ENCODE data around the gene ARID1B. TPM values are rescaled to one million over a fixed set of nuclear protein-coding genes. Genes with fewer than 3 reads are reported as not detected.

ARID1B gene
- total RNA-seq, 1 donor from 2014 or later, result 46.4 TPM

DNA sequence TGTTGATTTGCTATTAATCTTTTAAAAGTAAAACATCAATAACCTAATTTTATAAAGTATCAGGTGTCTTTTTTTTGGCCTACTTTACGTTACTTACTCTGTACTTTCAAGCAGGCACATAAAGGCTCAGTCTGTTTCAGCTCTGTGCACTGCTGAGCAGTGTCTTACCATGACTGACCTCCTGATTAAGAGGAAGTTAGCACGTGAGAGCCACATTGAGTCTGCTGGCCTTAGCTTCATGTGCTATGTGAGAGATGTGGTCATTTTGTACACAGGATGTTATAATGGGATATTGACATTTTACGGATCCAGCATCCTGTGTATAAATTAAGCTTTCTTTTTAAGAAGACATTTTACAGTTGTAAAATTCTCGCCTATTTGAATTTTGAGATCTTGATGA is 31.9 kb downstream of the ARID1B start:
- intact Hi-C loops (cut with DNase I), result no loop called here
- no peak for DNase-seq (ENCODE audit: missing footprints)

DNA sequence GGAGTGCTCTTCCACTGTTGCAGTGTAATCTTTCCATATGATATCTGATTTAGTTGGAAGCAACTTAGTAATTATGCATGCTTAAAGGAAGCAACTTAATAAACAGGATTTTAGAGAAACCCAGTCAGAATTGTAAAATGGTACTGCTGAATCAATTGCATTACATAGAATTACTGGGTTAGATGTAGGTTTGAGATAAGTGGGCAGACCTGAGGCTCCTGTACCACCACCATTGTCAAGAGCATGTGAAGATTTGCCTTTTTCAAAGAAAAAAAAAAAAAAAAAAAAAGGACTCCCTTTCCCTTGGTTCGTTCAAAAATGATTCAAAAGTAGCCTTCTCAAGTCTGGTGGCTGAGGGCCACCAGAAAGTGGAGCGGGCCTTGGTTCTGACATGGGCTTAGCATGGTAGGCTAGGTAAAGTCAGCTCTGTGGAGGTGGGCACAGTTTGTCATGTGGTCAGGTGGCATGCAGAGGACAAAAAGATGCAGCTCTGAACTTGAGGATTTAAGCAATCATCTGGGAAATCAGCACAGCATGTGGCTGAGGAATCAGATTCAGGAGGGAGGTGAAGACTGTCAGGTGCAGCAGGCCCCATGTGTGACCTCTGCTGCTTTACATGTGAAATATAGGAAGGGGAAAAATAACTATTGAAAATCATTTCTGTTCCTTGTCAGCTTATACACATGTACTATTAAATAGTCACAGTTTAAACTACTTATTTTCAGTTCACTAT is 32.4 kb downstream of the ARID1B start:
- DNase-seq (ENCODE audit: missing footprints) (no peak), ATAC-seq (no peak)
- intact Hi-C loops (cut with DNase I), result loop anchor here (2.0 kb wide), 1 partner anchor 19 kb away; no protein-coding TSS in a partner anchor

More for the DNA sequence above, 31.9 kb downstream of the ARID1B start:
- ATAC-seq, result peak; percentile 85

DNA sequence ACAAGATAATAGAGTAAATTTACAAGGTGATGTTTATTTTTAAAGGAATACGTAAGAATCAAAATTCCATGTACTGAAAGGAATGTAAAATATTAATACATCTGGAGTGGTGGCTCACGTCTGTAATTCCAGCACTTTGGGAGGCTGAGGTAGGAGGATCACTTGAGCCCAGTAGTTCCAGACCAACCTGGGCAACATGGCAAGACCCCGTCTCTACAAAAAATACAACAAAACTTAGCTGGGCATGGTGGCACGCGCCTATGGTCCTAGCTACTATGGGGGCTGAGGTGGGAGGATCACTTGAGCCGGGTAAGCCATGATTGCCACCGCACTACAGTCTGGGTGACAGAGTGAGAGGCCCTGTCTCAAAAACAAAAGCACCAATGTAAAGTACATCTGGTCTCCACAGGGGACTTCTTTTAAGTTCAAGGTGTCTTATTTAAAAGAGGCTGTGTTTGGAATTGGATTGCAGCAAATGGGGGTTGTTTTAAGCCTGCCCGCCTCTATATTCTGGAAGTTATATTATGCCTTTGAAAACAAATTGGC is 36.9 kb downstream of the ARID1B start:
- intact Hi-C loops (cut with DNase I), result no loop called here
- DNase-seq (ENCODE audit: missing footprints) (no peak), ATAC-seq (no peak)

DNA sequence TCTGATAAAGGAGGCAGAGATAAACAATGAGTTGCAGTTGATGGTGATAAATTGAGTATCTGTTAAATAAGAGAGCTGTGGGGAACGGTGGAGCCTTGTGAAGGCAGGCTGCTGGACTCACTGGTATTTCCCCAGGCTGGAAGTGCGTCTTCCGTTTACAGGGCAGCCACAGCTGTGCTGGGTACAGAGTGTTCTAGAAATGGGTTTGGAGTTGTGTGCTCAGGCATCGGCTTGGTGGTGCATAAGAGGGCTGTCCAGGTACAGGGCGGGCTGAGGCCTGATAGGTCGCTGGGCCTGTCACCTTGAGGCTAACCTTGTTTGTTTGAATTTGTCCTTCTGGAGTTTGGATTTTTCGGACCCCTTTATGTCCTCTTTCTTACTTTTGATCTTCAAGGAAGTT is 39.3 kb downstream of the ARID1B start:
- DNase-seq (ENCODE audit: missing footprints), result peak; percentile 72
- ATAC-seq, result peak; percentile 86
- intact Hi-C loops (cut with DNase I), result no loop called here

DNA sequence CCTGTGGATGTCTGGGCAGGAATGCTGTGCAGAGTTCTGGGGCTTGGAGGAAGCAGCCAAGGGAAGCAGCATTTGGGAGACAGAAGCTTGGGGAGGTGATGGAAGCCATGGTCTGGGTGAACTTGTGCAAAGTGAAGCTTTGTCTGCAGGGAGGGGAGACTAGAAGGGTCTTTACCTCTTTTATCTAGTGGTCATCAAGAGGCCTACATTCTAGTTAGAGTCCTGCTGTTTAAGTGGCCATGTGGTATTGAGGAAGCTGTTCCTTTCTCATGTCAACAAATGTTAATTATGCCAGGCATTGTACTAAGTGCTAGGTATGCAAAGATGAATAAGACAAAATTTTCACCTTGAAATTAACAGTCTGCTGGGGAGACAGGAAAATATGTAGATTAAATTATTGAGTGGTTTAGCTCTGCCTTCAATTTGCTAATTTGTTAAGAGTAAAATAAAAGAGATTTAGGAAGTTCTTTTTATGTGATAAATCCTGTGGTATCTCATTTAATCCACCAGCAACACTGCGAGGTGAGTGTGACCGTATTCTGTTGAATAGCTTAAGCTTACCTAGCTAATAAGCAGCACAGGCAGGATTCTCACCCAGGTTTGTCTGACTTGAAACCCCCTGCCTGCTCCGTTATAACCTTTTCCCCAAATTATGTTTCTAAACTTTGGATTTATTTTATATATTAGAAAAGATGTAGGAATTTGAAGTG is 43.1 kb downstream of the ARID1B start:
- no peak for ATAC-seq
- intact Hi-C loops (cut with DNase I), result no loop called here
- no peak for DNase-seq (ENCODE audit: missing footprints)

DNA sequence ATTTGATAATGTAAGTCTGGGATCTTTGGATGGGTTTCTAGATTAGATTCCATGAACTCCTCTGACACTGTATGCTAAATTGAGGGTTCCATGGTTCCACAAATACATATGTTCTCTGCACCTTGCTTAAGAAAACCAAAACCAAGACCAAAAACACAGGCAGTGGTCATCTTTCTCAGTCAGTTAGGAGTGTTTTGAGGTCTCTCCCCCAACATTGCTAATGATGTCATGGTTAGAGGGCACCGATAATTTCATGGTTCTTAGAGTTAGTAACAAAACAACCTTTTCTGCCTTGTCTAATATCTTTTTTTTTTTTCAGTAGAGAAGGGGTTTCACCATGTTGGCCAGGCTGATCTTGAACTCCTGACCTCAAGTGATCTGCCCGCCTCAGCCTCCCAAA is 44.5 kb downstream of the ARID1B start:
- no peak for ATAC-seq
- intact Hi-C loops (cut with DNase I), result no loop called here
- no peak for DNase-seq (ENCODE audit: missing footprints)

DNA sequence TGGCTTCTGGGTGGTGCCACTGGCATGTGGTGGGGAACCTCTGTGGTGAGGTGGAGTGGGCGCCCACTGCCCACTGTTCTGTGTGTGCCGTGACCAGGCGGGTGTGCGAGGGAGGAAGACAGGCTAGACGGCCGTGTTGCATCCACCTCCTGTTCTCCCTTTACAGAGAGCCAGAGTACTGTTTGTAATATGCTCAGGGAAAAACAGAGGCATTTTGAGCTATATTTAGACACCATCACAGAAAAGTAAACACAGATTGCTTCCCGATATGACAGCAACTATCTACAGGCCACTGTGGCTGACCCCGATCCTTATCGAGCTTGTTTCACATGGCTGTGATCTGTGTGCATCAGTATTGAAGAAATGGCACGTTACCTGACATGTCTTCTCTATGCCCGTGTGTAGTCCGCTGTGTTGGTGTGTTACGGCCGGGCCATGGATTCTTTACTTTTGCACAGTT is 45.6 kb downstream of the ARID1B start:
- ATAC-seq, result peak; percentile 29
- intact Hi-C loops (cut with DNase I), result no loop called here
- no peak for DNase-seq (ENCODE audit: missing footprints)

DNA sequence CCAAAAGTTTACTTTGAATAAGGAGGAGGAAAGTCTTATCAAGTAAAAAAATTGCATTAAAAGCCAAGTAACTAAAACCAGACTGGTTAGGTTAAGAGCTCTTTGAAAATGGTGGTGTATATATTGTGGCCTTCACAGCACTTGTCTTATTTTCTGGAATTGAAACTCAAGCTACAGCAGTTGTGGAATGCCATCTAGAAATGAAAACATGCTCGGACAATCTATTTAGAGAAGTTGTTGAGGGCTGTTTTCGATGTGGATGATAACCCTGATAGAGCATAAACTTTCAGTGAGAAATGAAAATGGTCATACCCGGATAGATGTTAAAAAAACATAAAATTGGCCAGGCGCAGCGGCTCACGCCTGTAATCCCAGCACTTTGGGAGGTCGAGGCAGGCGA is 47.0 kb downstream of the ARID1B start:
- intact Hi-C loops (cut with DNase I), result no loop called here
- ATAC-seq (no peak), DNase-seq (ENCODE audit: missing footprints) (no peak)

DNA sequence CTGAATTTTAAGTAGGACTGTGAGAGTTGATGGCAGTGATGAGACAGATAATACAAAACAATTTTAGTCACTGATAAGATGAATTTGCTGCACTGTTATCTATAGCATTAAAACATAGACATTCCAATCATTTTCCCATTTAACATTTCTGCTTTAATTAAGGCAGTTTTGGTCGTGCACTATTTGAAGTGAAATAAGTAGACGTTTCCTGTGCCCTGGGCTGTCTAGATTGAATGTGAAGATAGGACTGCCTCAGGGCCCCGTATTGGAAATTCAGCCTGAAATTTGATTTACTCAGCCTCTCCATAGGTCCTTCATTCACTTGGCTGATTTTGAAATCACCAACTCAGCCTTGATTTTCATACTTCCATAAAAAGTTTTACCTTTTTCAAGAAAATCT is 48.3 kb downstream of the ARID1B start:
- intact Hi-C loops (cut with DNase I), result no loop called here
- DNase-seq (ENCODE audit: missing footprints) (no peak), ATAC-seq (no peak)

DNA sequence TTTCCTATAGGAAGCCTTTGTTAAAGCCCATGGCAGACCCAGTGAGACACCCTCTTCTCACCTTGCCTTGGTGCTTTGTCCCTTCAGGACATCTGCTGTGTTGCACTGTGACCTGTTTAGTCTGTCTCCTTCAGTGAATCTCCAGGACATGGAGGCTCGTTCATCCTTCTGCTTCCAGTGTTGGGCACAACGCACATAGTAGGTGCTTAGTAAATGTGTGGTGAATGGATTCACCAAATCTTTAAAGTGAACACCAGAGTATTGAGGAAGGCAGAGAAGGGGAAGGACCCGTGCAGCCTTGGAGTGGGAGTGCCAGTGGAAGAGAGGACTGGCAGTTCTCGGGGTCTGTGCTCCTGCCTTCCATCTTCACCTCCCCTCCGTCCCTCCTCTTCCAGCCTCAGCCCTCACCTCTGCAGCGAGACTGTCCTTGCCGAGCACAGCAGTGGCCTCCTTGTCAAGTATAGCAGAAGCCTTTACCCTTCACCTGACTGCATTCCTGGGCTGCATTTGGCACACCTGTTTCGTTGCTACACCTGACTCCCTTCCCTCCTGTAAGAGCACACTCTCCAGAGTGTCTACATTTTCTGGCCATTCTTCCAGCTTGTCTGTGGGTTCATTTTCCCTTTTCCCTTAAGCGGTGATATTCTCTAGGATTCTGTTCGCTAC is 49.2 kb downstream of the ARID1B start:
- intact Hi-C loops (cut with DNase I), result no loop called here
- DNase-seq (ENCODE audit: missing footprints) (no peak), ATAC-seq (no peak)

DNA sequence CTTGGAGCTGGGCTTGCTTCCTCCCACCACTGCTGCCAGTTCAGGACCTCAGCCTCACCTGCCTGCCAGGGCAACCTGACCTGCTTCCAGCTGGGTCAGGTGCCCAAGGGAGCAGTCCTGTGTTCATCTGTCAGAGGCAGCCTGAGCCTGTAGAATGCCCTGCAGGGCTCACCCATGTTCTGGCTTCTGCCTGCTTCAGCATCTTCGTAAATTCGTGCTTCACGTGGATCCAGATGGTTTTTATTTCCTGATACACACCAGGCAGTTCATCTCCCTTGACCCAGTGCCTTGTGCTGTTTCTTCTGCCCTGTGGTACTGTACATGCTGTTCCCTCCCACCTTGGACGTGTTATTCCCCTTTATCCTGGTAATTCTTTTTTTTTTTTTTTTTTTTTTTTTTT is 50.2 kb downstream of the ARID1B start:
- ATAC-seq, result peak; percentile 27
- intact Hi-C loops (cut with DNase I), result no loop called here
- DNase-seq (ENCODE audit: missing footprints), result no peak

DNA sequence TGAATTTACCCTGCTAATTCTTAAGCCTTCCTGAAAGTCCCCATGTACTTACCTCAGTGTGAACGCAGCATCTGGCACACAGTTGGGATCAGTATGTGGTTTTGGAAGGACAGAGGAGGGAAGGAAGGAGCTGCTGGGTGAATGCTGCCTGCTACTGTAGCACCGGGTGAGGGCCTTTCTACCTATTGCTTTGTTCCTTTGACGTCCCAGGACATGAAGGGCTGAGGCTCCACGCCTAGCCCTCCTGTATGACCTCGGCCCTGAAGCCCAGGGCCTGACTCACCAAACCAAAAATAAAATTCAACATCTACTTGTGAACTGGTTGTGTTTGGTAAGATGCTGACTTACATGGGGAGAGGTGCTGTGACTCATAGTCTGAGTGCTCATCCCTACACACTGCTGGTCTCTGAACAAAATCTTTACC is 51.1 kb downstream of the ARID1B start:
- DNase-seq (ENCODE audit: missing footprints) (no peak), ATAC-seq (peak; percentile 75)
- intact Hi-C loops (cut with DNase I), result no loop called here

DNA sequence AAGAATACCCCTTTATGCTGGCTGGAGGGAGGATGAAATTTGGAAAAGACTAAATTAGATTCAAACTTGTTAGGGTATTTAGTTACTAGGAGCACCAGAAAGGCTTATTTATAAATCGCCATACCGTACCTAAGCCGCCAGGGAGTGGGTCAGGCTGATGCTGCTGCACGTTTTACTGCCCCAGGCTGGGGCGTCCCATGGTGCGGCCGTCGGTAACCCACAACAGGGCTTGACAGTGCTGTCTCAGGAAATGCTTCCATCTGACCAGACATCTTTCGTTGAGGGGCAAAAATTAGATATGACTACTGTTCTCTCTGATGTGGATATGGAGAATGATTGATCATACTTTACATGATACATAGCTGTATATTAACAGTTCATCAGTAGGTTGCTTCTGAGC is 52.9 kb downstream of the ARID1B start:
- intact Hi-C loops (cut with DNase I), result loop anchor here (5.0 kb wide), 1 partner anchor 33 kb away; no protein-coding TSS in a partner anchor
- no peak for ATAC-seq
- DNase-seq (ENCODE audit: missing footprints), result no peak

DNA sequence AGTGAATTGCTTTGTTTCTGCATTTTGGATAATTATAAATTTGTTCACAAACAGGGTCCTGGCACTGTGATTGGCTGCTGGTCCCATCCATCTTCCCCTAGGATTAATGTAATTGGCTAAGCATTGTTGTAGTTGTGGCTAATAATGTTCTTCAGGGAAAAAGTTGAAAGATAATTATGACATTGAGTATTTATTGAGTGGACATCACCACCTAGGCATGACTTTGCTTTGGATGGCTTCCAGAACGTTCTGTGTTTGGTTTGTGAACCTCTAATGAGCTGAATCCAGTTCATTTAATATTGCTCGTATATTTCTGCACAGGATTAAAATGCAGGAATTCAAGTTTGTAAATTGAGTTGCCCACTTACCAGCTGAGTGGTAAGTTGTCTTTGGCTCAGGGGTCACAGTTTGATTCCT is 55.1 kb downstream of the ARID1B start:
- intact Hi-C loops (cut with DNase I), result loop anchor here (5.0 kb wide), 1 partner anchor 35 kb away; no protein-coding TSS in a partner anchor
- DNase-seq (ENCODE audit: missing footprints) (no peak), ATAC-seq (no peak)

DNA sequence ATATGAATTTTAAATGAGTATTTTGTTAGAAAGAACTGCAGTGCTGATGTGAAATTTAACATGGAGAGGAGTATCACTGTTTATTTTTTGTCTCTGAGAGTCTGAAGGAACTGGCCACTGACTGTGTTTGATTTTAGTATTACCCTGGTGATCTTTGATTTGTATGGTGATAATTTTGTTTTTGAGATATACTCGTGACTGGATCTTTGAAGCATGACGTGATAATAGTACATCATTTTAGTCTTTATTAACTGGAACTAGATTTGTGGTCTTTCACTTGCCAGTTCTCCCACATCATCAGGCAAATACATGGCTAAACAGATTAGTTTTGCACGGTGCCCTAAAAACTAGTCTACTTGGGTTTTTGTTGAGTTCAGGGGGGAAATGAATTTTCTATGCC is 55.5 kb downstream of the ARID1B start:
- no peak for ATAC-seq

DNA sequence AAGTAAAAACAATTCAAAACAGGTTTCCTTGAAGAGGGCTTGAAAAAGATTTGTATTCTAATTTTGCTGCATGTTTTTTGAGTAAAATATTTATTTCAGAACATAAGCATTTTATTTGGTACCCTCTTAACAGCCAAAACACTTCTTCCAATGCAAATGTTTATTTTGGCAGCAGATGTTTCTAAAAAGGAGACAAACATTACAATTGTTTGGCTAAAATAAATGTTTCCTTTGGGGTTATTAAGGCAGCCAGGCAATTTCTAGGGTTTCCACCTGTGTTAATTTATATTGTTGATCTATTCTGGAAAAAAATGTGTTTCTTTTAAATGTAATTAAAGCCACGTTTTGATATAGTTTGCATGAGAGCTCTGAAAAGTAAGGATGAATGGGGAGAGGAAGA is 56.6 kb downstream of the ARID1B start:
- intact Hi-C loops (cut with DNase I), result loop anchor here (5.0 kb wide), 1 partner anchor 36 kb away; no protein-coding TSS in a partner anchor
- DNase-seq (ENCODE audit: missing footprints) (no peak), ATAC-seq (no peak)

More for the DNA sequence above, 55.5 kb downstream of the ARID1B start:
- no peak for DNase-seq (ENCODE audit: missing footprints)
- intact Hi-C loops (cut with DNase I), result loop anchor here (5.0 kb wide), 1 partner anchor 35 kb away; no protein-coding TSS in a partner anchor

DNA sequence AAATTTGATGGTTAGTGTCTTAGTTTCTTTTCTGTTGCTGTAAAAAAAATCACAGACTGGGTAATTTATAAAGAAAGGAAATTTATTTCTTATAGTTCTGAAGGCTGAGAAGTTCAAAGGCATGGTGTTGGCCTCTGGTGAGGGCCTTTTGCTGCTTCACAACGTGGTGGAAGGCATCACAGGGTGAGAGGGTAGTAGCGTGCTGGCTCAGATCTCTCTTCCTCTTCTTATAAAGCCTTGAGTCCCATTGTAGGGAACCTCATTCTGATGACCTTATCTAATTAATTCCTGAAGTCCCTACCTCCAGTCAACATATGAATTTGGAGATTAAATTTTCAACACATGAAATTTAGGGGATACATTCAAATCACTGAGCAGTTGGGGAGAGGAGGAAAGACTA is 62.0 kb downstream of the ARID1B start:
- intact Hi-C loops (cut with DNase I), result no loop called here
- no peak for DNase-seq (ENCODE audit: missing footprints)
- ATAC-seq, result no peak

DNA sequence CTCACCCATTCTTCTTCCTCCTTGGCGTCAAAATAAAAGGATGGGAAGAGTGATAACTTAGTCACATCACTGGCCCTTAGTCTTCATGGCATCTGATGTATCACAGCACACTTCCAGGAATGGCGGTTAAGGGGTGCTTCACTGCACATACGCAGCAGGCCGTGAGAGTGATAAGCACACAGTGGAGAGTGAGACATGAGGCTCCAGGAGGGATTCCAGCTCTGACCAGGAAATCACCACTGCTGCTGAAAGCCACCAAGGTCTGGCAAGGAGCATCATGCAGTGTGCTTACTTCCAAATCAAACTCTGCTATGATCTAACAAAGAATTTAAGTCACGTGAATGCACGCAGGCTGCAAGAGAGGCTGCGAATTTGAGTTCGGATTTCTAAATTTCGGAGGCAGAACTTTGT is 62.4 kb downstream of the ARID1B start:
- ATAC-seq, result peak; percentile 85
- intact Hi-C loops (cut with DNase I), result no loop called here
- no peak for DNase-seq (ENCODE audit: missing footprints)

DNA sequence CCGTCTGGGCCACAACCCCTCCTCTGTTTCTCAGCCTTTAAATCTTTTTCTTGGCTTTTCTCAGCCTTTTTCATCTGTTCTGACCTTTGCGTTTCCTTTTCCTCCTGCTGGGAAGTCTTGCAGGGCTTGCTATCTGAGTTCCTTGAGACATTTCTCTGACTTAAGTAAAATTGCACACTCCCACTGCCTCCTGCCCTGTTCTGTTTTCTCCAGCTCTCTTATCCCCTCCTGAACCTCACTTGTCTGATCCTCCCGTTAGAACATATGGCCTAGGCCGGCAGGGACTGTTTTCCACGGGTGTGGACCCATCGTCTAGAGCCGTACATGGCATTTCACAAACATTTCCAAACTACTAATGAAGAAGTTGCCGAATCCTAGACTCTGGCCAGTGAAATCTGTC is 63.0 kb downstream of the ARID1B start:
- no peak for DNase-seq (ENCODE audit: missing footprints)
- ATAC-seq, result peak; percentile 36
- intact Hi-C loops (cut with DNase I), result no loop called here
